ENCODE measurements around the gene SFMBT1.

Gene SFMBT1

DNA sequence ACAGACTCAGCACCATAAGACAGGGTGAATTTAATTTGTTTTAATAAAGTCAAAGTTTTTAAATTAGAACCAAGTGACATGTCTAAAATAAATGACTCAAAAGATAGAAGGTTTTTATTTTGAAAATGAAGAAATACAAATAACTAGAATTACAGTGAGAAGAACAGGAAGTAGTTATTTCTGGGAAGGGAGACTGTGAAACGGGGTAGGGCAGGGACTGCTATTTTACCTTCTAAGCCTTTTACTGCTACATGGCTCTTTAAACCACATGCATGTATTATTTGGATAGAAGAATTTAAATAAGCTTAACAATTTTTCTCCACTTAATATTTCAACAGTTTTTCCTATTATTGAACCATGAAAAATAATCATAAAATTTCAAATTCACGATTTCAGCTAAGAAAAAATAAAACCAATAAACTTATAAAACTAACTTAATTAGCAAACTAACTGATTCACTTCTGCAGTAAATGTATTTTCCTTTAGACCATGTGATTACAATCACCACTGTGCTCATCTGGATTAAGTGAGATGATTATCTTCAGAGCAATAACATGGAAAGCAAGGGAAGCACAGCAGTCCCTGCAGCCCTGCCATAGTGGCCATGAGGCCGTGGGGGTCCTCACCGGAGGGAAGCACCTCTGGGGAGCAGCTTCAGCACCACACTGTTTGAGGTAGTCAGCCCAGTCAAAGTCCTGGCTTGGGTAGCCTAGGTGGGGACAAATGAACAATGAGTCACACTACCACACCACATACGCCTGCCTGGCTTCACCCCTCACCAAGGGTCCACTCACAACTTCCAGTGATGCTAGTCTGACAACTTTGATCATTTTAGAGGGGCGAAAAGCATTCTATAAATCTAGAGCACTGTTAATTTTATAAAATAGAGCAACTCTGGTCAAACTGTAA, 120.2 kb downstream of the SFMBT1 start:
- no peak for DNase-seq (ENCODE audit: low read depth in 1 of 2, low spot score in 1 of 2)

DNA sequence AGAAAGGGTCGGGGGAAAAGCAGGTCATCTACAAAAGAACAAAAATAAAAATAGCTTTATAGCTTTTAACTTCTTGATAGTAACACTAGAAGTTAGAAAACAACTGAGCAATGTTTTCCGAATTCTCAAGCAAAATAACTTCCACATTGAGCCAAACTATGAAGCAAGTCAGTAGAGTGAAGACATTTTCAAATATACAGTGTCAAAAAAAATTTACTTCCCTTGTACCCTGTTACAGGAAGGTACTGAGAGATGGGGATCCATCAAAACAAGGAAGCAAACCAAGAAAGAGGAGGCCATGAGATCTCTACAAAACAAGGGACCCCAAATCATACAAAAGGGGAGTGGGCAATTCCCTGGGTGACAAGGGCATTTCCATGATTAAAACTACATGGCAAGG, 121.9 kb downstream of the SFMBT1 start:
- DNase-seq (ENCODE audit: low read depth in 1 of 2, low spot score in 1 of 2), result no peak

DNA sequence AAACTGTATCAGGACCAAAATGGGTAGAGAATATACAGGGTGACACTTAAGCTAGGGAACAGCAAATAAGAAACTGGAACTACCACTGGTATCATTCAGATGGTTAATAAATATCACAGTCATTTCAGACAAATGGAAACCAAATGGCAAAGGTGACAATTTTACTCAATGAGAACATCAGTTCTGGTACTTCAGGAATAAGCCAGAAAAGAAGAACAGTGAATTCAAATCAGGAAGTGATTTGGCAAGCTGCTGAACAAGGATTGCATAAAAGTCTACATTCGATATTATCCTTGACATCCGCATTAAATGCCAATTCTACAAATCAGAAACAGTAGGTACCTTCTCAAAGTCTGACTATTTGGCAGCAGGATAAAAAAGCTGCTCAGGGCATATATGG, 125.0 kb downstream of the SFMBT1 start:
- DNase-seq (ENCODE audit: low read depth in 1 of 2, low spot score in 1 of 2), result no peak

GRCh38 chr3:52917044-52917443, 128.8 kb downstream of the SFMBT1 start:
- no peak for DNase-seq (ENCODE audit: low read depth in 1 of 2, low spot score in 1 of 2)

- no peak for DNase-seq (ENCODE audit: low read depth in 1 of 2, low spot score in 1 of 2)
Measured at GRCh38 chr3:52915294-52915693, 130.6 kb downstream of the SFMBT1 start.

- DNase-seq (ENCODE audit: low read depth in 1 of 2, low spot score in 1 of 2), result no peak
Measured at GRCh38 chr3:52912885-52913731, 132.8 kb downstream of the SFMBT1 start.

DNA sequence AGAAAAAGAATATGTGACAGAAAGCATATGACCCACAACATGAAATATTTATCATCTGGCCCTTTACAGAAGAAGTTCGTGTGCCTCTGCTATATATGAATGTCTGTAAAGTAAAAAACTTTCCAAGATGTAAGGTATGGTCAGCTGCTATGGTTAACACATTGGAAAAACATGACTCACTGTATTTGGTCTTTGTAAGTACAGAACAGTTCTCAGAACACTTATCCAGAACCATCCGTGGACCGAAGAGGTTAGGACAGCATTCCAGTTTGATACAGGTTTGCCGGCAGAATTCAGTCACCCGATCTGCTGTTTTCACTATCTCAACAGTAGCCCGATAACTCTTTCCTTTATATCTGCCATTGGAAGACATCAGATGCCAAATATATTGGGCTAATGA, 135.1 kb downstream of the SFMBT1 start:
- DNase-seq (ENCODE audit: low read depth in 1 of 2, low spot score in 1 of 2), result no peak

GRCh38 chr3:52907497-52907896, 138.4 kb downstream of the SFMBT1 start:
- no peak for DNase-seq (ENCODE audit: low read depth in 1 of 2, low spot score in 1 of 2)

- DNase-seq (ENCODE audit: low read depth in 1 of 2, low spot score in 1 of 2), result no peak
Measured at GRCh38 chr3:52904552-52904951, 141.3 kb downstream of the SFMBT1 start.

DNA sequence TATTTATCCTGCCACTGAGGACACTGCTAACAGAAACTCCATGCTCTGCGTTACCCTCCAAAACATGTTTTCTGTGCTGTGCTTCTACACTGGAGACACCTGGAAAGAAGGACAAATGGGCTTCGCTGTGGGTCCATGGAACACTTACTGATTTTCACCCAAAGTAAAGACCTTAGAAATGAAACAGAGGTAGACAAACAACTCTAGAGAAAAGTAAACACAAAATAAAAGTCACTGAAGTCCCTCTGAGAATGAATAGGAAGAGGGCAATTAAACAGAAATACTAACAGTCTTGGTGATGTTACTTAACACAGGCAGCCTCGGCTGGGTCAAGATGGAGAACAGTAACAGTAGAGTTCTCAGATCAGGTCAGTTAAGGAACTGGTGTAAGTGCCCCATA, 141.9 kb downstream of the SFMBT1 start:
- DNase-seq (ENCODE audit: low read depth in 1 of 2, low spot score in 1 of 2), result no peak

DNA sequence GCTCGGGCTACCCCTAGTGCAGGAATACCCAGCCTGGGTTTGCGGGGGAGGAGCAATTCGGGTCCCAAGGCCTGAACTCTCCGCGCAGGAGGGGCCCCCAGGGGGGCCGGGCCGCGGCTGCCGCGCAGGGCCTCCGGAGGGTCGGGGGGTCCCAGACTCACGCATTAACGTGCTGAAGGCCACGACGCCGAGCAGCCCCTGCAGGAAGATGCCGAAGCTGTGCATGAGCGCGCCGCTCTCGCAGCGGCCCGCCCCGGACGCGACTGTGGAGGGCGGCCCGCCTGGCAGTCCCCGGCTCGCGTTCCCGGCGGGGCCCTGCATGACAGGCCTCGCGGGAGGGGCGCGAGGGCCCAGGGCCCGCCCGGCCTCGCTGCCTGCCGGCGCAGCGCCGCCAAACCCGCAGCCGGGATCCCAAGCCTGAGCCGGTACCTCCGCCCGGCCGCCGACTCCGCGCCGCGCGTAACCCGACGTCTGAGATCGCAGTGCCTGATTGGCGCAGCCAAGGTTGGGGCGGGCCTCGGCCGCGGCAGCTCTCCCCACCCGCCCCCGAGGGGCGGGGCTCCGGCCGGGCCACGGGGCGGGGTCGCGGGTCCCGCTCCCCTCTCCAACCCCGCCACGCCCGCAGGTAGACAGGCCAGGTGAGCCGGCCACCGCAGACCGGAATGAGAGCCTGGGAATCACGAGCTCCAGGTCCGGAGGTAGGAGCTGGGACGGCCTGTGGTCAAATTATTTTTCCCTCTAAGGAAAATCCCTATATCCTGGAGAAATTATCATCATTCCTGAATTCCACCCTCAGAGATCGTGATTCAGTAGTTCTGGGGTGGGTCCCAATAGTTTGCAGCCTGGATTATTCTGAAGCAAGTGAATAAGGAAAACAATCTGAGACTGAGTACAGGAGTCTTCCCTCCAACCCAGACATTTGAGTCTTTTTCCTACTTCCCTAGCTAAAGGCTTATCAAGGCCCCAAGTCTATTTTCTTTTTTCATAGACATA, 148.4 kb downstream of the SFMBT1 start, which contains the start of gene STIMATE:
Gene STIMATE (minus strand): TSS at position 419 of the 993 bp plus-strand sequence. CDS start 98 bp downstream, at position 321.
- DNase-seq (ENCODE audit: low read depth in 1 of 2, low spot score in 1 of 2), result peak; percentile 78 to 81

GRCh38 chr3:52896613-52897012, 149.3 kb downstream of the SFMBT1 start:
- no peak for DNase-seq (ENCODE audit: low read depth in 1 of 2, low spot score in 1 of 2)

DNA sequence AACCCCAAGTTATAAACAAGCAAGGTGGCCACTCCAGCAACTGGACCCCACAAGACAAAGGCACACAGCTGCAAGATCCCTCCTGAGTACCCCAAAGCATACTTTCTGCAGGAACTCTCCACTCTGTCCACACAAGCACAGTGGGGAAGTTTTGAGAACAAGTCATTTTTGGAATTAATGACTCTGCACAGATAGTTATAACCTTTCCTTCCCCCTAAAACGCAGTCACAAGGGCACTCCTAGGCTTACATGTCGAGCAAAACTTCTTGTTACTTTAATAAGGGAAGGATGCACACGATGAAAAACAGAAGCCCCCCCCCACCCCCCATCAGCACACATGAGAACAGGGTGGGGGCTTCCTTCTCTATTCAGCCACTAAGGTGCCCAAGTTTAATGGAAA, 149.7 kb downstream of the SFMBT1 start:
- no peak for DNase-seq (ENCODE audit: low read depth in 1 of 2, low spot score in 1 of 2)

DNA sequence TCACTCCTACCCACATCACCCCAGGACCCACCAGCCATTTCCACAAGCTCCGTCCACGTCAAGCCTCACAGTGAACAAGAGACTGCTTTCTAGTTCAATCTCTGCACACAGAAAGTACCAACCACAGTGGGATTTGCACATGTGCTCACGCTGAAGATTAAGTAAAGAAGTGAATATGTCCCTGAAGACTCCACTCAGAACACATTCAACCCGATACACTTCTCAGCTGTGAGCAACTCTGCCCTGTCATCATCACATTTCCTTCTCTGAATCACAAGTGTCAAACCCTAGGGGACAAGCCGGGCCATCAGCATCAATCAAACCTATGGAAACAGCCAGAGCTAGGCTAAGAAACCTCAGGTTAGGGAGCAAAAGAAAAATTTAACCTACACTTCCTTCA, 150.5 kb downstream of the SFMBT1 start:
- DNase-seq (ENCODE audit: low read depth in 1 of 2, low spot score in 1 of 2), result peak in 1 of 2 donors; percentile 20

GRCh38 chr3:52894756-52895155, 151.1 kb downstream of the SFMBT1 start:
- no peak for DNase-seq (ENCODE audit: low read depth in 1 of 2, low spot score in 1 of 2)

DNA sequence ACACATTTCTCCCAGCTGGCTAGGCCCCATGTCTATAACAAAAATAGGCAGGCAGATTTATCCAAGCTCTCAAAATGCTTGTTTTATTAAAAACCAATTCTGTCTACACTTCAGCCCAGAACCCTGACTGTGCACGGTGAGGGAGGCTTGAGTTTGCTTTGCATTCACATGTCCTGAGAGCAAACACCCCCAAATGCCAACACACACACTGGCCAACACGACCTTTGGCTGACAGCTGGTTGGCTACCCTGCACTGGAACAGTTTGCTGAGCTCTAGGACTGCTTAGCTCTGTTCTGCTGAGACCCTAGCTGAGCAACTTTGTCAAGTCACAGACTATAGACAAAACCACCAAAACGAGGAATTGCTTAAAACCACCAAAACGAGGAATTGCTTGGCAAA, 152.2 kb downstream of the SFMBT1 start:
- DNase-seq (ENCODE audit: low read depth in 1 of 2, low spot score in 1 of 2), result no peak

DNA sequence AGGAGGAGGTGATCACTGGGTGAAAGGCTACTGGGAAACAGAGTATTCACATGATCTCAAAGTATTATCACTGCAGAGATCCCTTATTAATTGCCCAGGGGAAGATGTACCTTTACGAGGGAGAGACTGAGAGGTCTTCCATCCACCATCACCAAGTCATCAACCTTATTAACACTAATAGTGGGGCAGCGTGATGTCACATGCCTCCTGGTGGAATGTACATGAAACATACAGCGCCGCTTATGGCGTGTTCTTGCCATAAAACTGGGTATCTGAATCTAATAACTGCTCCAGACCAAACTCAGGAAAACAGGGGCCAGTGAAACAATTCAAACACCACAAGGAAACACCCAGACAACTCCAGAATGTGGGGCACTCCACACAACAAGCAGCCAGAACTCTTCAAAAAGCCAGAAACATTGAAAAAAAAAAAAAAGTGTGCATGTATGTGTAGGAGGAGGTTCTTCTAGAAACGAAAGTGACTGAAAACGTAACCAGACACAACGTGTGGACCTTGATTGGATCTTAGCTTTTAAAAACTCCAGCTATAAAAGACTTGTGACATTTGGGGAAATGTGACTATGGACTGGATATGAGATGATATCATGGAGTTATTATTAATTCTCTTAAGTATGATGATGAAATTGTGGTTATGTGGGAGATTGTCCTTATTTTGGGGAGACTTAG, 153.1 kb downstream of the SFMBT1 start:
- DNase-seq (ENCODE audit: low read depth in 1 of 2, low spot score in 1 of 2), result no peak

GRCh38 chr3:52892290-52892624, 153.6 kb downstream of the SFMBT1 start:
- no peak for DNase-seq (ENCODE audit: low read depth in 1 of 2, low spot score in 1 of 2)

DNA sequence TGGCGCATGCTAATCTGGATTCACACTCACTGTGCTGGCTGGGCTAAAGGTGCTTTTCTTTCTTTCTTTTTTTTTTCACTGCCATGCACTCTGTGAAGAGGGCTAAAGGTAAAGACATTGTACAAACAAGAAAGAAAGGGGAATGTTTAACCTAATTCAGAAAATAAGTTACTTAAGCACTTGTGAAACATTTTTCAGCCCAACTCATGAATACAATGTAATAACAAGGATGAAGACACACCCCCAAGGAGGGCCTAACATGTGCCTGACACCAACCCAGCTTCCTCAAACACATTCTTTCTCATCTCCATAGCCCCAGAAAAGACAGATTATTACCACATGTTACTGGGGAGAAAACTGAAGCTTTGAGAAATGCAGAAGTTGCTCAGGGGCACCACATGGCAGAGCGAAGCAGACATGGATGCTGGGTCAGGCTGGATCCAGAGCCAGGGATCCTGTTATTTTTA, 154.2 kb downstream of the SFMBT1 start:
- DNase-seq (ENCODE audit: low read depth in 1 of 2, low spot score in 1 of 2), result no peak

GRCh38 chr3:52891164-52891563, 154.7 kb downstream of the SFMBT1 start:
- DNase-seq (ENCODE audit: low read depth in 1 of 2, low spot score in 1 of 2), result peak in 1 of 2 donors; percentile 14

Measured in activated T-helper 1 cell treated with anti-CD3 and anti-CD28 coated beads, Interleukin-2, amount 50 U/mL, for 16 hours (primary cell).